Spleen (tissue), 11 donors: ENCODE data around the gene CPAMD8. TPM values are rescaled to one million over a fixed set of nuclear protein-coding genes. Genes with fewer than 3 reads are reported as not detected.

Experiments used
- DNase-seq: peaks from one replicate; pipeline ENCODE4 v3.0.0-alpha.2; 2020
- H3K27ac ChIP-seq, 8 donors: fragments of 200-600 bp; sonication (generic) in 7 of 8; 1 replicate in 4 of 8; 2 replicates in 4 of 8; pipeline versions ENCODE4 v1.5.0 to v1.8.0; 2016 to 2021; ENCODE audit warnings: inconsistent platforms in 4 of 8, mild to moderate bottlenecking in 4 of 8, moderate library complexity in 1 of 8
- H3K27me3 ChIP-seq, 7 donors: fragments of 200-600 bp; sonication (generic) in 6 of 7; replicated peaks in 1 of 7; 1 replicate in 4 of 7; 2 replicates in 3 of 7; pipeline versions ENCODE4 v1.5.0 to v1.8.0; 2016 to 2021; ENCODE audit warnings: inconsistent platforms in 3 of 7, mild to moderate bottlenecking in 1 of 7
- H3K36me3 ChIP-seq, 6 donors: fragments of 200-600 bp; sonication (generic) in 5 of 6; 1 replicate in 4 of 6; 2 replicates in 2 of 6; pipeline versions ENCODE4 v1.5.0 to v1.8.0; 2016 to 2021; ENCODE audit warnings: inconsistent platforms in 2 of 6
- H3K4me1 ChIP-seq, 6 donors: fragments of 200-600 bp; sonication (generic) in 5 of 6; 1 replicate in 3 of 6; 2 replicates in 3 of 6; pipeline versions ENCODE4 v1.5.0 to v1.8.0; 2016 to 2021; ENCODE audit warnings: inconsistent platforms in 3 of 6
- H3K4me3 ChIP-seq, 8 donors: fragments of 200-600 bp; sonication (generic) in 7 of 8; 1 replicate in 4 of 8; 2 replicates in 4 of 8; pipeline versions ENCODE4 v1.5.0 to v1.8.0; 2016 to 2021; ENCODE audit warnings: inconsistent platforms in 4 of 8, mild to moderate bottlenecking in 4 of 8, moderate library complexity in 2 of 8
- H3K9me3 ChIP-seq, 8 donors: fragments of 200-600 bp; sonication (generic) in 7 of 8; 1 replicate in 4 of 8; 2 replicates in 4 of 8; pipeline versions ENCODE4 v1.5.0 to v1.8.0; 2016 to 2021; ENCODE audit warnings: inconsistent platforms in 4 of 8
- CTCF ChIP-seq, 11 experiments: fragments of 200-600 bp in 7 of 11; fragments of 450-650 bp in 4 of 11; sonication (generic) in 4 of 11; IDR thresholded peaks in 8 of 11; conservative IDR thresholded peaks in 3 of 11; 1 replicate in 7 of 11; 2 replicates in 4 of 11; pipeline versions ENCODE4 v1.4.0 to v1.8.0; 2016 to 2021; ENCODE audit warnings: antibody characterized with exemption in 11 of 11, inconsistent platforms in 4 of 11, mild to moderate bottlenecking in 1 of 11
- POLR2A ChIP-seq, 3 donors: fragments of 450-650 bp; IDR thresholded peaks; one replicate each; pipeline ENCODE4 v1.5.1; 2017; ENCODE audit warnings: antibody characterized with exemption in 3 of 3, mild to moderate bottlenecking in 1 of 3
- POLR2AphosphoS5 ChIP-seq, 3 donors: sonication (generic); formaldehyde crosslinking; IDR thresholded peaks; one replicate each; pipeline ENCODE4 v1.5.1; 2017; ENCODE audit warnings: antibody characterized with exemption in 3 of 3
- WGBS, 5 donors: extraction: QIAGEN DNeasy Blood & Tissue Kit in 3 of 5; methylation state at CpG; one replicate each; pipeline versions ENCODE4 v1.1.5 to v1.1.7; 2013 to 2018; 5-methylcytosine and 5-hydroxymethylcytosine counted together
- intact Hi-C: fragments of 100-400 bp; cut with DNase I; formaldehyde crosslinking; loops from one replicate; pipeline ENCODE4 v1.15.0; 2023; ENCODE audit warnings: low total_unique reads
- polyA plus RNA-seq, 3 donors: library from polyadenylated mRNA; stranded (reverse); fragments of 200-250 nt; gene quantifications; one replicate each; pipeline ENCODE4 v1.2.1, GENCODE V29; 2013
- total RNA-seq, 7 donors: library from RNA; depleted of rRNA in 3 of 7; stranded (reverse); fragments of >200 nt in 3 of 7; fragmentation: NEBNext Ultra II Directional in 4 of 7; extraction: Animal tissue kit (Norgen Biotek cat#: 25700) in 4 of 7; gene quantifications; one replicate each; pipeline versions ENCODE4 v1.1.0 to v1.2.1, GENCODE V29; 2016 to 2021
- donor health status: healthy with polysubstance abuse.
- donor health status: DM: no; HTN: no; CAD: no; lungs with moderate emphysema.
- donor health status: DM: no; HTN: no; CAD: no.
- donor health status: Bipolar disorder and iron deficiency.
- donor health status: healthy.
- donor health status: DM: no; HTN: no; CAD: no.
- donor health status: DM: yes; HTN: yes; CAD: no.

The CPAMD8 gene
- total and polyA plus RNA-seq, 10 donors, result 2.1 to 18.7 (median 8.5) TPM

GRCh38 chr19:16901491-16902175 is 125.0 kb downstream of the CPAMD8 start:
- Histone ChIP-seq H3K4me1 (peaks cover 0 to 29% (median 14%) of the 10 kb centered on the region in 6 donors), H3K27ac (no peak overlapping the region), H3K36me3 (no peaks in the 10 kb centered on the region), H3K27me3 (peaks cover 0 to 19% (median 0%) of the 10 kb centered on the region in 7 donors), H3K4me3 (no peak overlapping the region), H3K9me3 (no peaks in the 10 kb centered on the region)
- intact Hi-C loops, result loop anchor here (10.0 kb wide), 1 partner anchor 127 kb away; no protein-coding TSS in a partner anchor
- TF ChIP-seq POLR2A (IDR thresholded peaks at IDR 0.05) (no peak), CTCF (IDR thresholded peaks at IDR 0.05 in 8 of 11, conservative IDR thresholded peaks at IDR 0.05 in 3 of 11) (no peak), POLR2AphosphoS5 (IDR thresholded peaks at IDR 0.05) (no peak)
- 83 to 88% (median 85%) methylated on average over 16 to 19 of the region's 19 CpGs for WGBS, 5 donors
- DNase-seq, result no peak

GRCh38 chr19:16899566-16900075 is 127.0 kb downstream of the CPAMD8 start:
- peaks cover 0 to 39% (median 5%) of the 10 kb centered on the region in 7 donors for H3K27me3 ChIP-seq
- no peaks in the 10 kb centered on the region for H3K9me3 ChIP-seq
- no peaks in the 10 kb centered on the region for H3K36me3 ChIP-seq
- H3K4me1 ChIP-seq, result peaks cover 0 to 49% (median 31%) of the 10 kb centered on the region in 6 donors
- TF ChIP-seq CTCF (IDR thresholded peaks at IDR 0.05 in 8 of 11, conservative IDR thresholded peaks at IDR 0.05 in 3 of 11), result peak; percentile 32 to 77 (median 64)
- TF ChIP-seq POLR2A (IDR thresholded peaks at IDR 0.05), result no peak
- H3K27ac ChIP-seq, result no peak overlapping the region
- H3K4me3 ChIP-seq, result no peak overlapping the region
- 3 to 12% (median 7%) methylated on average over 7 of the region's 7 CpGs for WGBS, 5 donors
- peak; percentile 84 for DNase-seq
- intact Hi-C loops, result loop anchor here (10.0 kb wide), 2 partner anchors 65 to 125 kb away; no protein-coding TSS in a partner anchor

GRCh38 chr19:16898361-16899015 is 128.1 kb downstream of the CPAMD8 start:
- Histone ChIP-seq H3K9me3 (no peaks in the 10 kb centered on the region), H3K27me3 (peaks cover 0 to 50% (median 5%) of the 10 kb centered on the region in 7 donors), H3K27ac (no peak overlapping the region), H3K4me1 (peaks cover 0 to 60% (median 42%) of the 10 kb centered on the region in 6 donors), H3K4me3 (peak overlapping the region in 2 of 8 donors; percentile 48 to 80), H3K36me3 (no peaks in the 10 kb centered on the region)
- 78 to 87% (median 80%) methylated on average over 12 of the region's 12 CpGs for WGBS, 5 donors
- intact Hi-C loops, result loop anchor here (10.0 kb wide), 1 partner anchor 64 kb away; no protein-coding TSS in a partner anchor
- DNase-seq, result no peak
- TF ChIP-seq CTCF (IDR thresholded peaks at IDR 0.05 in 8 of 11, conservative IDR thresholded peaks at IDR 0.05 in 3 of 11) (no peak), POLR2AphosphoS5 (IDR thresholded peaks at IDR 0.05) (no peak), POLR2A (IDR thresholded peaks at IDR 0.05) (no peak)

GRCh38 chr19:16897856-16898161 is 128.8 kb downstream of the CPAMD8 start:
- Histone ChIP-seq H3K9me3 (no peaks in the 10 kb centered on the region), H3K4me3 (peak overlapping the region; percentile 48 to 80 (median 53)), H3K27me3 (peaks cover 0 to 56% (median 5%) of the 10 kb centered on the region in 7 donors), H3K4me1 (peaks cover 0 to 67% (median 49%) of the 10 kb centered on the region in 6 donors), H3K27ac (peak overlapping the region; percentile 42 to 89 (median 76)), H3K36me3 (no peaks in the 10 kb centered on the region)
- no peak for TF ChIP-seq POLR2AphosphoS5 (IDR thresholded peaks at IDR 0.05)
- intact Hi-C loops, result loop anchor here (10.0 kb wide), 1 partner anchor 63 kb away; no protein-coding TSS in a partner anchor
- DNase-seq, result no peak
- 7 to 21% (median 11%) methylated on average over 19 to 30 of the region's 30 CpGs for WGBS, 5 donors
